Keratinocyte (primary cell): Measurements from ENCODE around the gene LENG9. TPM values are rescaled to one million over a fixed set of nuclear protein-coding genes. Genes with fewer than 3 reads are reported as not detected.

Experiments used
- DNase-seq: peaks from one replicate; pipeline ENCODE4 v3.0.0-alpha.2; 2011; ENCODE audit warnings: low read depth, missing footprints, low spot score
- FAIRE-seq: peaks from 2 replicates; lab custom pipeline; 2011; peaks lifted over from hg19 to GRCh38; lab: Jason Lieb, UNC
- H2AFZ ChIP-seq: 2 replicates; pipeline ENCODE4 v1.6.0; 2012; ENCODE audit warnings: low read length, control low read depth, inconsistent platforms; ENCODE audit not compliant: control insufficient read depth
- H3K27ac ChIP-seq: 2 replicates; pipeline ENCODE4 v1.5.1; 2011; ENCODE audit warnings: low read length; ENCODE audit not compliant: control insufficient read depth, insufficient read depth
- H3K27me3 ChIP-seq: 3 replicates; pipeline ENCODE4 v1.6.0; 2011; ENCODE audit warnings: low read length; ENCODE audit not compliant: control insufficient read depth, insufficient read depth; ENCODE audit errors: extremely low read depth
- H3K36me3 ChIP-seq, 2 experiments: 2 replicates in 1 of 2; 3 replicates in 1 of 2; pipeline ENCODE4 v1.5.1; 2011; ENCODE audit warnings: low read length in 2 of 2, mild to moderate bottlenecking in 1 of 2; ENCODE audit not compliant: control insufficient read depth in 2 of 2, insufficient read depth in 2 of 2; ENCODE audit errors: extremely low read depth in 1 of 2
- H3K4me1 ChIP-seq: 3 replicates; pipeline ENCODE4 v1.5.1; 2011; ENCODE audit warnings: low read length; ENCODE audit not compliant: control insufficient read depth, insufficient read depth; ENCODE audit errors: extremely low read depth
- H3K4me2 ChIP-seq: 3 replicates; pipeline ENCODE4 v1.6.0; 2011; ENCODE audit warnings: low read depth, low read length; ENCODE audit not compliant: control insufficient read depth, insufficient read depth; ENCODE audit errors: extremely low read depth
- H3K4me3 ChIP-seq, 3 experiments: fragments of 200-600 bp in 1 of 3; sonication (generic) in 1 of 3; 2 replicates in 2 of 3; 3 replicates in 1 of 3; pipeline ENCODE4 v1.5.1; 2011 to 2016; ENCODE audit warnings: low read length in 3 of 3, mild to moderate bottlenecking in 3 of 3, control low read depth in 2 of 3, inconsistent platforms in 1 of 3, low read depth in 1 of 3, mixed read lengths in 1 of 3, mixed run types in 1 of 3, moderate library complexity in 1 of 3; ENCODE audit not compliant: control insufficient read depth in 2 of 3, insufficient read depth in 2 of 3; ENCODE audit errors: extremely low read depth in 1 of 3
- H3K79me2 ChIP-seq: 2 replicates; pipeline ENCODE4 v1.6.0; 2012; ENCODE audit warnings: low read length; ENCODE audit not compliant: control insufficient read depth, insufficient read depth
- H3K9ac ChIP-seq: 3 replicates; pipeline ENCODE4 v1.6.0; 2011; ENCODE audit warnings: low read length; ENCODE audit not compliant: control insufficient read depth, insufficient read depth; ENCODE audit errors: extremely low read depth
- H3K9me1 ChIP-seq: 3 replicates; pipeline ENCODE4 v1.6.0; 2011; ENCODE audit warnings: low read length; ENCODE audit not compliant: control insufficient read depth, insufficient read depth; ENCODE audit errors: extremely low read depth
- H3K9me3 ChIP-seq: 2 replicates; pipeline ENCODE4 v1.5.1; 2012; ENCODE audit warnings: low read depth, low read length; ENCODE audit not compliant: control insufficient read depth
- H4K20me1 ChIP-seq: 3 replicates; pipeline ENCODE4 v1.6.0; 2011; ENCODE audit warnings: low read length; ENCODE audit not compliant: control insufficient read depth, insufficient read depth; ENCODE audit errors: extremely low read depth
- CTCF ChIP-seq, 3 experiments: IDR thresholded peaks in 1 of 3; conservative IDR thresholded peaks in 1 of 3; optimal IDR thresholded peaks in 1 of 3; 2 replicates in 2 of 3; 3 replicates in 1 of 3; pipeline versions ENCODE3 to v1.5.1; 2011; ENCODE audit warnings: low read length in 3 of 3, mild to moderate bottlenecking in 3 of 3, moderate library complexity in 2 of 3, control low read depth in 1 of 3, inconsistent platforms in 1 of 3; ENCODE audit not compliant: insufficient read depth in 2 of 3; ENCODE audit errors: extremely low read depth in 1 of 3
- EZH2 ChIP-seq: IDR thresholded peaks from one replicate; pipeline ENCODE4 v1.6.1; 2012; ENCODE audit warnings: inconsistent platforms, mild to moderate bottlenecking, low read length, moderate library complexity
- dilution Hi-C: fragments of 300-500 bp; cut with MboI; formaldehyde crosslinking; loops from one replicate; pipeline ENCODE4 v1.7.0; 2020; ENCODE audit warnings: low sequenced_read_pairs; ENCODE audit not compliant: extremely low pct_ligation_motif_present
- polyA plus RNA-seq, 5 experiments: library from polyadenylated mRNA; depleted of rRNA in 3 of 5; stranded (reverse) in 3 of 5; stranded (forward) in 1 of 5; unstranded in 1 of 5; fragments of >200 nt; gene quantifications; 1 replicate in 1 of 5; 2 replicates in 3 of 5; 3 replicates in 1 of 5; pipeline versions ENCODE4 v1.2.1 to v1.2.3, GENCODE V29; 2011 to 2012; ENCODE audit warnings: missing spikeins in 2 of 5, low read depth in 1 of 5, low replicate concordance in 1 of 5

The LENG9 gene
- polyA plus RNA-seq, 1 donor (not counting 4 experiments of a cell fraction or from before 2014, with no cell fraction given): 1.3 TPM

- Histone ChIP-seq H3K9me1 (peaks cover 2% of the 10 kb centered on the region), H3K4me3 (no peak overlapping the region), H4K20me1 (peaks cover 20% of the 10 kb centered on the region), H3K79me2 (peaks cover 96% of the 10 kb centered on the region), H3K4me2 (no peak overlapping the region), H3K9ac (no peak overlapping the region), H3K27me3 (no peaks in the 10 kb centered on the region), H3K9me3 (no peaks in the 10 kb centered on the region), H3K36me3 (peaks cover 52 to 58% of the 10 kb centered on the region in 2 experiments), H3K27ac (no peak overlapping the region), H3K4me1 (peaks cover 16% of the 10 kb centered on the region), H2AFZ (no peak overlapping the region)
- DNase-seq (no peak), FAIRE-seq (no peak)
- TF ChIP-seq CTCF (optimal IDR thresholded peaks at IDR 0.05 in 1 of 3, IDR thresholded peaks at IDR 0.05 in 1 of 3, conservative IDR thresholded peaks at IDR 0.05 in 1 of 3; ENCODE audit: extremely low read depth in 1 of 3, insufficient read depth in 2 of 3, low read length in 3 of 3) (no peak), EZH2 (no peak)
- dilution Hi-C loops: no loop called here
These were observed 11.0 kb downstream of the LENG9 start for GRCh38 chr19:54452626-54453025.

- no peak overlapping the region for H3K27ac ChIP-seq
- peak overlapping the region; percentile 24 for H3K9ac ChIP-seq
- peaks cover 20% of the 10 kb centered on the region for H4K20me1 ChIP-seq
- H3K9me3 ChIP-seq: no peaks in the 10 kb centered on the region
- no peak overlapping the region for H2AFZ ChIP-seq
- DNase-seq: no peak
- dilution Hi-C loops: no loop called here
- H3K27me3 ChIP-seq: no peaks in the 10 kb centered on the region
- H3K9me1 ChIP-seq: peaks cover 2% of the 10 kb centered on the region
- no peak overlapping the region for H3K4me3 ChIP-seq
- H3K4me2 ChIP-seq: no peak overlapping the region
- FAIRE-seq: no peak
- H3K4me1 ChIP-seq: peaks cover 22% of the 10 kb centered on the region
- no peak for TF ChIP-seq CTCF (optimal IDR thresholded peaks at IDR 0.05 in 1 of 3, IDR thresholded peaks at IDR 0.05 in 1 of 3, conservative IDR thresholded peaks at IDR 0.05 in 1 of 3; ENCODE audit: extremely low read depth in 1 of 3, insufficient read depth in 2 of 3, low read length in 3 of 3)
- TF ChIP-seq EZH2: no peak
- H3K79me2 ChIP-seq: peaks cover 98% of the 10 kb centered on the region
- H3K36me3 ChIP-seq: peaks cover 47 to 51% of the 10 kb centered on the region in 2 experiments
These were observed 11.6 kb downstream of the LENG9 start for GRCh38 chr19:54451997-54452396.
